Bronchial epithelial cell (primary cell): ENCODE results near the gene SMIM35. TPM values are rescaled to one million over a fixed set of nuclear protein-coding genes. Genes with fewer than 3 reads are reported as not detected.
A peak's percentile ranks its signal among the peaks of the same experiment; 100 is the strongest.

ENCODE experiments used
- DNase-seq: peaks from one replicate; pipeline ENCODE4 v3.0.0-alpha.2; 2010; ENCODE audit warnings: low read depth
- FAIRE-seq: peaks from 2 replicates; lab custom pipeline; 2011; peaks lifted over from hg19 to GRCh38; lab: Jason Lieb, UNC
- H3K27me3 ChIP-seq: 2 replicates; pipeline ENCODE4 v1.5.1; 2011; ENCODE audit warnings: low read length; ENCODE audit not compliant: control insufficient read depth, insufficient read depth
- H3K36me3 ChIP-seq: 2 replicates; pipeline ENCODE4 v1.5.1; 2011; ENCODE audit warnings: low read length; ENCODE audit not compliant: control insufficient read depth, insufficient read depth
- H3K4me3 ChIP-seq: 2 replicates; pipeline ENCODE4 v1.5.1; 2011; ENCODE audit warnings: mild to moderate bottlenecking, low read depth, low read length, control low read depth
- total RNA-seq: library from RNA; depleted of rRNA; stranded (reverse); fragments of >200 nt; gene quantifications from 2 replicates; pipeline ENCODE4 v1.2.1, GENCODE V29; 2014
- TF ChIP-seq, protein P1 (sequence below): IDR thresholded peaks from 2 replicates; pipeline ENCODE4 v1.5.1; 2011; ENCODE audit warnings: mild to moderate bottlenecking, moderate library complexity, low read length, control low read depth, inconsistent platforms; ENCODE audit not compliant: insufficient read depth, severe bottlenecking

The SMIM35 gene
- total RNA-seq: not detected in 2 replicates

DNA sequence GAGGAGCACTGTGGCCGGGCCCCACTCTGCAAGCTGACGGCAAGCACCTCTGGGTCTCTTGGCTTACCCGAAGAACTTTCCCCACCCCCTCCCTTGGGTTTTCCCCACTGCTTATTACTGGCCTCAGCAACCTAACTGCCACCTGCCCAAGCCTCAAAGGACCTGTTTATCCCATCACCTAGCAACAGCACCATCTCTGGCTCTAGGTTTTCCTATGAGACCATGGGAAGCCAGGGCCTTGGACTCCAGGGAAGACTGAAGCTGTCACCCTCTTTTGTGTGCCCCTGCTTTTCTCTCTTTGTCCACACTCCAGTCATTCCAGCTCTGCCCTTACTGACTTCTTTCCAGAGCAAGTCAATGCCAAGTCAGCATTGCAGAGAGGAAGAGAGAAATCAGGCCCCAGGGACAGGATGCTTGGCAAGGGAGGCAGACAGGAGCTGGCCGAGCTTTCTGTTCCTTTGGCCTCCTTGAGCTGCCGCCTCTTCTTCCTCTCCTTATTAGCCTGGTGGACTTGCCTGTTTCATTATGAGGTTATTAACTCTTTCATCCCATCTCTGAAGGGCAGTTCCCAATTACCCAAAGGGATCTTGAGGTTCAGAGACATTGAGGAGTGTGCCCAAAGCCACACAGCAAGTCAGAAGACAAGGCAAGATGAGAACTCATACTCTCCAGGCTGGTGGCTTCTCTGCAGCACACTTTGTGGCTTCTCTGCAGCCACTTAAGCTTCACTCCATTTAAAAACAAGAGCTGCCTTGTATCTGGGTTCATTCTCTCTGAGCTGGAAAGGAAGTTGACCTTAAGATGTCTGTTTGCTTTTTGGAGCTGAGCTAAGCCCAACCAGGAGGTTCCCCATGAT lies at the start of gene SMIM35:
Gene SMIM35, minus strand, starts transcription at position 51 of the 856 bp plus-strand sequence. CDS start 206 bp downstream, outside the sequence.
- no peak within 1 kb of the TSS for H3K4me3 ChIP-seq
- TF ChIP-seq, protein P1, sequence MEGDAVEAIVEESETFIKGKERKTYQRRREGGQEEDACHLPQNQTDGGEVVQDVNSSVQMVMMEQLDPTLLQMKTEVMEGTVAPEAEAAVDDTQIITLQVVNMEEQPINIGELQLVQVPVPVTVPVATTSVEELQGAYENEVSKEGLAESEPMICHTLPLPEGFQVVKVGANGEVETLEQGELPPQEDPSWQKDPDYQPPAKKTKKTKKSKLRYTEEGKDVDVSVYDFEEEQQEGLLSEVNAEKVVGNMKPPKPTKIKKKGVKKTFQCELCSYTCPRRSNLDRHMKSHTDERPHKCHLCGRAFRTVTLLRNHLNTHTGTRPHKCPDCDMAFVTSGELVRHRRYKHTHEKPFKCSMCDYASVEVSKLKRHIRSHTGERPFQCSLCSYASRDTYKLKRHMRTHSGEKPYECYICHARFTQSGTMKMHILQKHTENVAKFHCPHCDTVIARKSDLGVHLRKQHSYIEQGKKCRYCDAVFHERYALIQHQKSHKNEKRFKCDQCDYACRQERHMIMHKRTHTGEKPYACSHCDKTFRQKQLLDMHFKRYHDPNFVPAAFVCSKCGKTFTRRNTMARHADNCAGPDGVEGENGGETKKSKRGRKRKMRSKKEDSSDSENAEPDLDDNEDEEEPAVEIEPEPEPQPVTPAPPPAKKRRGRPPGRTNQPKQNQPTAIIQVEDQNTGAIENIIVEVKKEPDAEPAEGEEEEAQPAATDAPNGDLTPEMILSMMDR: no peak
- no peak for DNase-seq
- H3K27me3 ChIP-seq: no peaks in the 10 kb centered on the region
- FAIRE-seq: no peak
- H3K36me3 ChIP-seq: no peaks in the 10 kb centered on the region

DNA sequence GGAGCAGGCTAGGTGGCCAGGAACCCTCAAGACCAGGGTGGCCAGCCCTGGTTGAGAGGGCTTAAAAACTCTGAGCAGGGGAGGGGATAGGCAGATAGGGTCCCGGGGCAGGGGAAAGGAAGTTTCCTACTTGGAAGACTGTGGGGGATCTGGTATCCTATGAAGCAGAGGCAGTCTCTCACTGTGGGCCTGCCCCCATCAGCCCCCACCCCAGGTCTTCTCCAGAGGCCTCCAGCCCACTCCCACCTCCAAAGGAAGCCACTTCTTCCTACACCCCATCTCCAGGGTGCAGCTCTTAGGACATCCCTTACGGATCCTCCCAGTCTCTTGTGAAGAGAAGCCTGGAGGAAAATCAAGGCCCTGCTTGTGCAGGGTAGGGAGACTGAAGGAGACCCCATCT lies 49.6 kb upstream of the SMIM35 start:
- H3K36me3 ChIP-seq: no peaks in the 10 kb centered on the region
- TF ChIP-seq, protein P1: no peak
- H3K4me3 ChIP-seq: no peak overlapping the region
- no peaks in the 10 kb centered on the region for H3K27me3 ChIP-seq
- DNase-seq (no peak), FAIRE-seq (no peak)

DNA sequence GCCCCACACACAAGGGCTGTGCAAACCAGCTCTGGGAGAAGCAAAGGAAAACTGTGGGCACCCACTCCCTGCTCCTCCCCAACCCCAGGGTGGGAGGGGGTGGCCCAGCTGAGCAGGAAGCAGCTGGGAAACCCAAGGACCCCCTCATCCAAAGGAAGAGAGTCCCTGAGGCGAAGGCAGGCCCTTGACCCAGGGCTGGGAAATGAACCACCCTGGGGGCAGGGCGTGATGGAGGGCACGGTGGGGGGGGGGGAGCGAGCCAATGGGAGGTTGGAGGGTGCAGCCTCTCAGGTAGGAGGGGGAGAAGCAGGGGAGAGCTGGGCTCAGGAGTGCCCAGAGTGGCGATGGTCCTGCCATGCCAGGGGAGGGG lies 49.0 kb upstream of the SMIM35 start:
- DNase-seq: no peak
- FAIRE-seq: no peak

DNA sequence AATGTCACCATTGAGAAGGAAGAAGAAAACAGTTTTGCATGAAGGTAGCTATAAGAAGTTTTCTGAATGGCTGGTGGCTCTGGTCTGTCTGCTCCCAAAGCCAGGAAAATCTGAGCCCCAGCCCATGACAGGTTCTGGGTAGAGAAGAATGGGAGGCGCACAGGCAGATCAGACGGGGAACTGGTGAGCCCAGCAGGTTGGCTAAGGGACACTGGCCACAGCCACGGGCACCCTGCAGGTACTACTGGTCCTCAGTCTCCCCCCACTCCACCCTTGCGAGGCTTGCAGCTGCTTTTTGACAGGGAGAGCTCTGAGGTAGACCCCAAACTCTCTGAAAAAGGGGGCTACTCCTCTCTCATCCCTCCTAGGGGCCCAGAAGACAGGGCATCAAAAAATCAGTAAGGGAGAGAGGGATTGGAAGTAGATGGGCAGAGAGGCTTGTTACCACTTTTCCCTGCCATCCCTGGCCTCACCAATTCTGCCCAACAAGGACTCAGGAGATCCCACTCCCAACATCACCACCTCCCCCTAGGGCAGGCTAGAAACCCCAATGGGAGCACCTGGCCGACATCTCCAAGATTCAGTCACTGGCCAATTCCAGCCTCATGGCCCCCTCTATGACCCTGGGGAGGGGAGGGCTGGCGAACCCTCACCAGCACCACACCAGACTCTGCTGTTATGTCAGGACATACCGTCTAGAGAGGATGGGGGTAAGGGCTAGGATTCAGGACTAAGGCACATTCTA lies 48.5 kb upstream of the SMIM35 start:
- TF ChIP-seq, protein P1: no peak
- FAIRE-seq (peak; percentile 7), DNase-seq (no peak)
- no peaks in the 10 kb centered on the region for H3K27me3 ChIP-seq
- H3K36me3 ChIP-seq: no peaks in the 10 kb centered on the region
- H3K4me3 ChIP-seq: no peak overlapping the region

More for the DNA sequence above, 49.0 kb upstream of the SMIM35 start:
- H3K4me3 ChIP-seq: no peak overlapping the region
- TF ChIP-seq, protein P1: no peak
- no peaks in the 10 kb centered on the region for H3K27me3 ChIP-seq
- H3K36me3 ChIP-seq: no peaks in the 10 kb centered on the region

DNA sequence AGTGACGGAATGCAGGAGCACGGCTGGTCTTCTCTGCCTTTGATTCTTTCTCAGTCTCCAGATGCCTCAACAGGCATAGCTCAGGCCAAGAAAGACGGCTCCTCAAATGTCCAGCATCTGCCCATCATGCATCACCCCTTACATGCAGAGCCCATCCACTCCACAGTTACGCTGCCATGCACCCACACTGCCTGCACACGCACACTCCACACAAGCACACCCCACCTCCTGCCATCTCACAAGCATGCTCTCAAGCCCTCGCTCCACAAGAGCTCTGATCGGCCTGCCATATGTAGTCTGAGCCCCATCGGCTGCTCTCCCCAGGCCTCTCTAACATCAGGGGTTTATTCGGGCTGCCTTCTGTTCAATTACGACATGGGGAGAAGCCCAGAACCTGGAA lies 47.1 kb upstream of the SMIM35 start:
- no peak for FAIRE-seq
- DNase-seq: no peak
- TF ChIP-seq, protein P1: no peak
- Histone ChIP-seq H3K4me3 (no peak overlapping the region), H3K27me3 (no peaks in the 10 kb centered on the region), H3K36me3 (no peaks in the 10 kb centered on the region)
